Measurements from ENCODE around the gene CDK8. TPM values are rescaled to one million over a fixed set of nuclear protein-coding genes. Genes with fewer than 3 reads are reported as not detected.

The CDK8 gene
- total RNA-seq, 1 experiment from 2014 or later: 22.2 TPM

- CTCF ChIA-PET: no interaction called here
- TF ChIP-seq, protein P1, sequence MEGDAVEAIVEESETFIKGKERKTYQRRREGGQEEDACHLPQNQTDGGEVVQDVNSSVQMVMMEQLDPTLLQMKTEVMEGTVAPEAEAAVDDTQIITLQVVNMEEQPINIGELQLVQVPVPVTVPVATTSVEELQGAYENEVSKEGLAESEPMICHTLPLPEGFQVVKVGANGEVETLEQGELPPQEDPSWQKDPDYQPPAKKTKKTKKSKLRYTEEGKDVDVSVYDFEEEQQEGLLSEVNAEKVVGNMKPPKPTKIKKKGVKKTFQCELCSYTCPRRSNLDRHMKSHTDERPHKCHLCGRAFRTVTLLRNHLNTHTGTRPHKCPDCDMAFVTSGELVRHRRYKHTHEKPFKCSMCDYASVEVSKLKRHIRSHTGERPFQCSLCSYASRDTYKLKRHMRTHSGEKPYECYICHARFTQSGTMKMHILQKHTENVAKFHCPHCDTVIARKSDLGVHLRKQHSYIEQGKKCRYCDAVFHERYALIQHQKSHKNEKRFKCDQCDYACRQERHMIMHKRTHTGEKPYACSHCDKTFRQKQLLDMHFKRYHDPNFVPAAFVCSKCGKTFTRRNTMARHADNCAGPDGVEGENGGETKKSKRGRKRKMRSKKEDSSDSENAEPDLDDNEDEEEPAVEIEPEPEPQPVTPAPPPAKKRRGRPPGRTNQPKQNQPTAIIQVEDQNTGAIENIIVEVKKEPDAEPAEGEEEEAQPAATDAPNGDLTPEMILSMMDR (IDR thresholded peaks at IDR 0.05; ENCODE audit: unreplicated experiment): no peak
- H3K4me3 Mint-ChIP-seq (ENCODE audit: unreplicated experiment): no peak overlapping the region
Observed at GRCh38 chr13:26441476-26441875, 187.5 kb downstream of the CDK8 start.

GRCh38 chr13:26442541-26442940 lies 188.6 kb downstream of the CDK8 start:
- H3K27me3 Mint-ChIP-seq (ENCODE audit: insufficient read depth, unreplicated experiment): peaks cover 19% of the 10 kb centered on the region
- intact Hi-C loops (cut with micrococcal nuclease): no loop called here
- no peaks in the 10 kb centered on the region for H3K36me3 Mint-ChIP-seq (ENCODE audit: insufficient read depth, unreplicated experiment)
- POLR2A ChIA-PET: no interaction called here
- TF ChIP-seq, protein P1 (IDR thresholded peaks at IDR 0.05; ENCODE audit: unreplicated experiment): no peak
- no peaks in the 10 kb centered on the region for H3K9me3 Mint-ChIP-seq (ENCODE audit: unreplicated experiment)
- DNase-seq (ENCODE audit: unreplicated experiment): no peak
- H3K4me1 Mint-ChIP-seq (ENCODE audit: insufficient read depth, unreplicated experiment): no peaks in the 10 kb centered on the region
- CTCF ChIA-PET: interaction anchor here (0.6 kb wide), 2 partner anchors 784 to 1037 kb away, joined by 3 to 4 read pairs; no protein-coding TSS in a partner anchor
- no peak overlapping the region for H3K4me3 Mint-ChIP-seq (ENCODE audit: unreplicated experiment)
- no TSS peak for BruUV-seq (replicated peaks)
- H3K27ac Mint-ChIP-seq (ENCODE audit: low read depth, unreplicated experiment): no peak overlapping the region

More at GRCh38 chr13:26441476-26441875, 187.5 kb downstream of the CDK8 start:
- Mint-ChIP-seq H3K27ac (ENCODE audit: low read depth, unreplicated experiment) (no peak overlapping the region), H3K4me1 (ENCODE audit: insufficient read depth, unreplicated experiment) (no peaks in the 10 kb centered on the region), H3K27me3 (ENCODE audit: insufficient read depth, unreplicated experiment) (peaks cover 13% of the 10 kb centered on the region), H3K36me3 (ENCODE audit: insufficient read depth, unreplicated experiment) (no peaks in the 10 kb centered on the region), H3K9me3 (ENCODE audit: unreplicated experiment) (peaks cover 4% of the 10 kb centered on the region)
- DNase-seq (ENCODE audit: unreplicated experiment): no peak
- POLR2A ChIA-PET: no interaction called here
- no TSS peak for BruUV-seq (replicated peaks)
- intact Hi-C loops (cut with micrococcal nuclease): no loop called here

DNA sequence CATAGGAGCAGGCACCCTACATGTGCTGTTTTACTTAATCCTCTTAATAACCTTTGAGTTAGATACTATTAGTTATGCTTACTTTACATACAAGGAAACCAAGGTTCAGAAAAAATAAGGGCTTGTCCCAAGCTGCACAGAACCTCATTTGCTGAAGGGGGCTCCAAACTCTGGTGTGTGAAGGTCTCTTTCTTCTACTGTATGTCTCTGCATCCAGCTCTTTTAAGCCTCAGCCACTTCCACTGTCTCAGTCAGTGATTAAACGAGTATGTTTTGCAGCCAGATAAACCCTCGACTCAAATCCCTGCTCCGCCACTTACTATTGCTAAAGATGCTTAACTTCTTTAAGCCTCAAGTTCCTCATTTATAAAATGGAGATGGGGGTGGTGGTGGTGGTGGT lies 191.2 kb downstream of the CDK8 start:
- H3K27me3 Mint-ChIP-seq (ENCODE audit: insufficient read depth, unreplicated experiment): peaks cover 19% of the 10 kb centered on the region
- ChIA-PET CTCF (interaction anchor here (0.6 kb wide), 1 partner anchor 323 kb away, joined by 3 read pairs; no protein-coding TSS in a partner anchor), POLR2A (interaction anchor here (0.9 kb wide), 1 partner anchor 9 kb away, joined by 3 read pairs; no protein-coding TSS in a partner anchor)
- no peak overlapping the region for H3K4me3 Mint-ChIP-seq (ENCODE audit: unreplicated experiment)
- H3K36me3 Mint-ChIP-seq (ENCODE audit: insufficient read depth, unreplicated experiment): no peaks in the 10 kb centered on the region
- no peak overlapping the region for H3K27ac Mint-ChIP-seq (ENCODE audit: low read depth, unreplicated experiment)
- BruUV-seq (replicated peaks): no TSS peak
- TF ChIP-seq, protein P1 (IDR thresholded peaks at IDR 0.05; ENCODE audit: unreplicated experiment): no peak
- DNase-seq (ENCODE audit: unreplicated experiment): no peak
- intact Hi-C loops (cut with micrococcal nuclease): no loop called here
- no peaks in the 10 kb centered on the region for H3K4me1 Mint-ChIP-seq (ENCODE audit: insufficient read depth, unreplicated experiment)
- no peaks in the 10 kb centered on the region for H3K9me3 Mint-ChIP-seq (ENCODE audit: unreplicated experiment)

GRCh38 chr13:26446751-26447150 lies 192.8 kb downstream of the CDK8 start:
- Mint-ChIP-seq H3K36me3 (ENCODE audit: insufficient read depth, unreplicated experiment) (no peaks in the 10 kb centered on the region), H3K4me1 (ENCODE audit: insufficient read depth, unreplicated experiment) (no peaks in the 10 kb centered on the region), H3K9me3 (ENCODE audit: unreplicated experiment) (no peaks in the 10 kb centered on the region), H3K27me3 (ENCODE audit: insufficient read depth, unreplicated experiment) (peaks cover 35% of the 10 kb centered on the region), H3K27ac (ENCODE audit: low read depth, unreplicated experiment) (no peak overlapping the region), H3K4me3 (ENCODE audit: unreplicated experiment) (no peak overlapping the region)
- DNase-seq (ENCODE audit: unreplicated experiment): no peak
- TF ChIP-seq, protein P1 (IDR thresholded peaks at IDR 0.05; ENCODE audit: unreplicated experiment): no peak
- POLR2A ChIA-PET: no interaction called here
- intact Hi-C loops (cut with micrococcal nuclease): no loop called here
- no TSS peak for BruUV-seq (replicated peaks)
- CTCF ChIA-PET: interaction anchor here (0.7 to 0.9 kb wide), 4 partner anchors 15 to 262 kb away, joined by 3 to 4 read pairs (median 4); no protein-coding TSS in a partner anchor

All from MCF 10A (cell line).